Stimulated activated CD4-positive, alpha-beta T cell treated with anti-CD3 and anti-CD28 coated beads, TNF-alpha, amount 100 ng/mL, for 24 hours (primary cell): ENCODE results near the gene MXRA8.
A peak's percentile ranks its signal among the peaks of the same experiment; 100 is the strongest.
"Not testable (repeated sequence)": the region's sequence is repeated elsewhere in the genome, so short reads cannot be mapped to it uniquely, and the experiment has no call there.

Source experiments
- DNase-seq, 3 experiments: peaks; one replicate each; pipeline ENCODE4 v3.0.0-alpha.2; 2020; ENCODE audit warnings: low read depth in 3 of 3

Gene MXRA8

GRCh38 chr1:1391225-1391624, 32.9 kb upstream of the MXRA8 start:
- no peak for DNase-seq

DNA sequence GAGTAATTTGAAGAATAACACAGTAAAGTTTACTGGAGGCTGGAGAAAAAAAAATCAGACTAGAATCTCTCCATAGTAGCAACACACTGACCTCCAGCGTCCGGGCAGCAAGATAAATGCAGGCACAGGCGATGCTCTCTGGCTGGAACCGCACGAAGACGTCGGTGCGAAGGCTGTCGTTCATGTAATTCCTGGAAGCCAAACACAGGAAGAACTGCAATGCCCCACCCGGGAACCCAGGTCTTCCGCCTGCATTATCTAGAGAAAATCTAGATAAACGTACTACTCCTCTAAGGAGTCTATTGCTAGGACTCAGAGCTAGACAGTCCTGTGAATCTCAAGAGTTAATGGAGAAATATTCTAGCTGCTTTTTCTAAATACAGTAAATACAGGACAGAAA, 32.3 kb upstream of the MXRA8 start:
- DNase-seq, result no peak

DNA sequence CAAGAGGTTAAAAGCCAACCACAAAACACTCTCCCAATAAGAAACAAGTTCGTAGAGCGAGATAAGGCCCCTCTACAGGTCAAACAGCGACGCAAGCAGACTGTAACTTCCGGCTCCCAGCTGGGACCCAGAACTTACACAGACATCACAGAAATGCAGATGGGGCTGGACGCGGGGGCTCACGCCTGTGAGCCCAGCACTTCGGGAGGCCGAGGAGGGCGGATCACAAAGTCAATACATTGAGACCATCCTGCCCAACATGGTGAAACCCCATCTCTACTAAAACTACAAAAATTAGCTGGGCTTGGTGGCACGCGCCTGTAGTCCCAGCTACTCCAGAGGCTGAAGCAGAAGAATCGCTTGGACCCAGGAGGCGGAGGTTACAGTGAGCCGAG, 29.7 kb upstream of the MXRA8 start:
- no peak for DNase-seq

DNA sequence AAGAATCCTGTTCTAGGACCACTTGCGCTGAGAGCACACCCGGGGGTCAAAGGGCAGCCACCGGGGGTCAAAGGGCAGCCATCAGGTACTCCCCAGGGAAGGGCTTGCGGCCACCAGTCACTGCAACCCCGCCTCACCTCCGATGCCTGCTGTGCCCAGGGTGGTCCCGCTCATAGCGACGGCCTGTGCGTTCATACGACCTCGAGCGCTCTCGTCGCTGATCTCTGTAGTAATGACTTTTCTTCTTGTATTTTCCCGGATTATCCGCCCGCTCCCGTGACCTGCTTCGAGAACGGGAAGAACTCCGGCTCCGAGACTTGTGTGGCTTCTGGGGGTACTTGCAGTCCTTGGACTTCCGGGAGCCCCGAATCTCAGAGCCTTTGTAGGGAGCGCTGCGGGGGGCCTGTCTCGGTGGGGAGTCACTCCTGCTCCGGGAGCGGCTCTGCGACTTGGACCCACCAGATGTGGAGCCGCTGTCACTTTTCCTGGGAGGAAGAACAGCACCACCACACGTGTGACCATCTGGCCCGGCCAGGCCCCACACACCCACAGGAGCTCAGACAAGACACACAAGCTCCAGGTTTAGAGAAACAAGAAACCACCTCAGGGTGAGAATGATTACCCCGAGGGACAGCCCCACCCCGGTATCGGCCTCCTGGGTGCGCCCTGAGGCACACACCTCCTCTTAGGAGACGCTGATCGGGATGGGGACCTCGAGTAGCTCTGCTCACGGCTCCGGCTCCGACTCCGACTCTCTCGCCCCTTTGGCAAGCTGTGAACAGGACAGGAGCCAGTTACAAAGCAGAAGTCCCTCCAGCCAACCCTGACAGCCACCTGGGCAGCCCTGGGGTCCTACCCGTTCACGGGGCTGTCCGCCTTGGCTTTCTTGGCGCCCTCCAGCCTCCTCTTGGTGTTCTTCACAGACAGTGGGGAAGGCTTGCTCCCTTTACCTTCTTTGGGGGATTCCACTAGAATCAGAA, 29.0 kb upstream of the MXRA8 start:
- DNase-seq, result no peak

- DNase-seq, result no peak
Observed at GRCh38 chr1:1385931-1386330, 27.6 kb upstream of the MXRA8 start.

DNA sequence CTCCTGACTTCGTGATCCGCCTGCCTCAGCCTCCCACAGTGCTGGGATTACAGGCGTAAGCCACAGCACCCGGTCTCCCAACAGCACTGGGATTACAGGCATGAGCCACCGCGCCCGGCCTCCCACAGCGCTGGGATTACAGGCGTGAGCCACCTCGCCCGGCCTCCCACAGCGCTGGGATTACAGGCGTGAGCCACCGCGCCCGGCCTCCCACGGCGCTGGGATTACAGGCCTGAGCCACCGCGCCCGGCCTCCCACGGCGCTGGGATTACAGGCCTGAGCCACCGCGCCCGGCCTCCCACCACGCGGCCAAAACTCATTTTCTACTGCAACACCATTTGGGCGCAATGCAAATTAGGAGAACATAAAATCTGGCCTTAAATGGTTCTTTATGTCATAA, 27.0 kb upstream of the MXRA8 start:
- not testable (repeated sequence) for DNase-seq

DNA sequence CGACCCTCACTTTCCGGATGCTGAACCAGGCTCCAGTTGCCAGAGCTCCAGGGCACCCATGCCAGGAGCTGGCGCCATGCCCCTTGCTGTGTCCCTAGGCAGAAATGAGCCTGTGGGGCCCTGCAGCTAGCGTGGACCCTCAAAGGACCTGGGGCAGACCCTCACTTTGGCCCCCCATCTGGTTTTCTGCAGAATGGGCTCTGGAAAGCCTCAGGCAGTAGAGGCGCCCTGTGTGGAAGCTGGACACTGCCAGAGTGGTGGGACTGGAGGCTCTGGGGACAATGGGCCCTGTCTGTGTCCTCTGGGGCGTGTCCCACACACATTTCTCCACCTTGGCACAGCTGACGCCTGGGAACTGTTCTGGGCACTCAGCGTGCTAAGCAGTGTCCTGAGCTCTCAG, 22.9 kb upstream of the MXRA8 start:
- no peak for DNase-seq

DNA sequence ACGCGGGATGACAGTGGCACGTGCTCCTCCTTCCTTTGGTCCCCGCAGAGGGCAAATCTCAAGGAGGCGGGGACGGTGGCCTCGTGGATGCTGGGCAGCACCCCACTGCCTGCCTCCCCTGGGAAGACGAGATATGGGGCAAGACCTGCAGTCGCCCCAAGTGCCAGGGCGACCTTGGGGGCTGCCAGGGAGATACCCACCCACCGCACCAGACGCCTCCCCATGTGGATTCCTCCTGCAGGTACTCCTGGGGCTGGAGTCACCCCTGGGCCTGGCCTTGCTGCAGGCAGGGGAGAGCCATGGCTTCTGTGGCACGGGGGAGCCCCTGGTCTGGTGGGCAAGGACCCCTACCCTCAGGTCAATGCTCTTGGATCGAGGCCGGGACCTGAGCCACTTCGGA, 22.5 kb upstream of the MXRA8 start:
- DNase-seq, result no peak

DNA sequence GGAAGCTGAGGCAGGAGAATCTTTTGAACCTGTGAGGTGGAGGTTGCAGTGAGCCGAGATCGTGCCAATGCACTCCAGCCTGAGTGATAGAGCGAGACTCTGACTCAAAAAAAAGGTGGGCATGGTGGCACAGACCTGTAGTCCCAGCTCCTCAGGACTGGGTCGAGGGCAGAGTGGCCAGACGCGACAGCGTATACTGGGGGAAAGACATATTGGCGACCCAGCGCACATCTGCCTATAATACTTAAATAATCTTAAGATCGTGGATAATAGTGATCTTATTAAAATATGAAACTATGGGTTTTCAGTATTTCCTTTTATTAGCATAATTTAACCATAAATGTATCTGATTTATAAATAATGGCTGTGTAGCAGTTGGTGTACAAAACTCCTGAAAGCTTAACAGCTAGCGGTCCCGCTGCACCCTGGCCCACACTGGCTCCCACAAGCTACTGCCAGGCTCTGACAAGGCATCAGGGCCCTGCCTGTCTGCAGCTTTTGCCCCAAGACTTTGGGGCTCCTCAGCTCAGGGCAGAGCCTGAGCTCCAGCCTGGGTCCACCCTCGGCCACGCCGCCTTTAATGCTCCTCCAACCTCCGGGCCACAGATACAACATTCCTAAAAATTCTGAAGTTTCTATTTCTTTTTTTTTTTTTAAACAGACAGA, 19.3 kb upstream of the MXRA8 start:
- no peak for DNase-seq

DNA sequence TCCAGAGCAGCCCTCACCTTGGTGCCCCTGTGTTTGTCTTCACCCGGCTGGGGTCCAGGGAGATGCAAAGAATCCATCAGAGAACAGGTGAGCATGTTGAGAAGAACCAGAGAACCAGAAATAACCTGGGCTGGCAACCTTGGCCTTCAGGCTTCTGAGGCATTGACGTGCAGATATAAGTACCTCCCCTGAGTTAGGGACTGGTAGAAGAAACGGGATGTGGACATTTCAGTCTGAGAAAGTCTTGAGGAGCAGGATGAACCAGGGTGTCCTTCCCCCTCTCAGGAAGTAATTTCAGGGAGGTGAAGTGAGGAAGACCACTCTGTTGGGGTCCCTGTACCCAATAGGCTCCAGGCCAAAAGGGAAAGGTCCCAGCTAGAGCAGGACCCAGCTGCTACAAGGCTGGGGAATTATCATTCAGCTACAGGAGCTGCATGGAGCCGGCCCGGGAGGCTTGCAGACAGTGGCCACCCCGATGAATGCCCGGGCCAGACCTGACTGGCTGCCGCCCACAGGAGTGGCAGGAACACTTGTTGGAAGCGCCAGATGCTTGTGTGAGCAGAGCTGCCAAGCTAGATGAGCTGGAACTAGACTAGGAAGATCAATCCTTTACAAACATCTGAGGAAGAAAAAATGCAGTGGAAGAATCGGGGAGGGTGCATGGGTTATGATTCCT, 18.3 kb upstream of the MXRA8 start:
- no peak for DNase-seq

GRCh38 chr1:1374929-1375662, 16.7 kb upstream of the MXRA8 start, which contains the start of gene AURKAIP1:
TSS of gene AURKAIP1 (minus strand) at chr1:1375207. CDS start at chr1:1374756, 451 bp downstream.
- peak; percentile 91 to 95 (median 93) for DNase-seq

- no peak for DNase-seq
Observed at GRCh38 chr1:1374589-1374928, 16.2 kb upstream of the MXRA8 start.

- no peak for DNase-seq
Observed at GRCh38 chr1:1373815-1374588, 15.6 kb upstream of the MXRA8 start.

DNA sequence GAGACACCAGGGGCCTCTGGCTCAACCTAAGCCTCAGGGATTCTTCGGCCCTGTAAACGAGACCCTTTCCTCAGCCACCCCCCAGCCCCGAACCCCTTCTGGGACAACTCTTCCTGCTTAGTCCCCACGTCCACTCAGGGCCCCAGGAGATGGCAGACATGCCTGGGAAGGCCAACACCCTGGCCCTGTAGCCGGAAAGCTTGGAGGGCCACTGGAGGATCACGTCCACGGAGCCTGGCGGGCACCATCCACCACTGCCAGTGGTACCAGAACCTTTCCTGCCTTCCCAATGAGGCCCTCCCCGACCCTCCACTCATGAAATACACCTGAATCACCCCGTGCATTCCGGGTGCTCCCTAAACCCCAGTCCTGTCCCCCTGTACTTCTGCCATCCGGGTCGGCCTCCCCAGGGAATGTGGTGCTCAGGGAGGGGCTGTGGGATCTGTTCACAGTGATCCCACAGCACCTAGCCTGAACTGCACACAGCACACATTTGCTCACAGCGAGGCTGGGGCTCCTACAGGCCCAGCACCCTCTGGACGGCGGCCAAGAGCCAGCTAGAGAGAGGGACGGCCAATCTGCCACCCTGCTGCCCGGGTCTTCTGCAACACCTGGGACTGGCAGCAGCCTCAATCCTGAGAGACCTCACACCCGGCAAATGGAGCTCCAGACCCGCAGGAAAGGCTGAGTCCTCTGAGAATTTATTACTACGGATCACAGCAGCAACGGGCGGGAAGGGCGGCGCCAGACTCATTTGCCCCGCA, 14.9 kb upstream of the MXRA8 start:
- no peak for DNase-seq

DNA sequence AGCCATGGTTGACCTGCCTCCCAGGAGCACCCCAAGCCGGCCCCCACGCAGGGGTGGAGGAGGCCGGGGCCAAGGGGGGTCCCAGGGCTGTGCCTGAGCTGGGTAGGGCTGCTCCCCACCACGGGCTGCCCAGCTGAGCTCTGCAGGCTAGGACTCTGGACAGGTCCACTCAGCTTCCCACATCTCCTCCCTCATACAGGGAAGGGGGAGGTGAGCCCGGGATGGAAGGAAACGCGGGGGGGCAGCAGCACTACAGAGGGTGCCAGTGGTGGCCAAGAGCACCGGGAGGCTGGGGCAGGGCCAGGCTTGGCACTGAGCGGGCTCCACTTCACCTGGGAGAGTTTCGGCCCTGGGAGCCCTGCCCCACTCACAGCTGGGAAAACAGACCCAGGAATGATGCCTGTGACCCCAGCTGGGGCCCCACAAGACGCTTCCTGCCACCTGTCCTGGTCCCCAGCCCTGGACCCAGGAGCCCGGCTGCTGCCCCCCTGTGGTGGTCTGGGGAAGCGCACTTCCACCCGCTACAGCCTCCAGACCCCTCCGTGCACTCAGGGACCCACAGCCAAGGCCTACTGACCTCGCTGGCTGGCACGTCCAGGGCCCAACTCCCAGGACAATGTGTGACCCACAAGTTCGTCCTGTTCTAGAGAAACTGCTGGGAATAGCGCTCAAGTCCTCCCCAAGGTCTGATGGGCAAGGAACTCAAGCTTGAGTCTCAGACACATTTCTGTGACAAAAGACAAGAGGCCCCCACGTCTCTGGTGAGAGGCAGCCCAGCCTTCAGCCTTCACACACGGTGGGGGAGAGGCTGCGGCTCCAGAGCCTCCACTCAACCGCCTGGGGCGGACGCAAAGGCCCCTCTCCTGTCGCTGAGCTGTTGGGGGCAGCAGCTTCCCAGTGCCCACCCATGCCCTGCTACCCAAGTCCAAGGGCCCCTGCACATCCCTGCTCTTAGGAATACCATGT, 13.7 kb upstream of the MXRA8 start:
- peak; percentile 60 to 78 (median 61) for DNase-seq

- DNase-seq, result peak in 1 of 3 experiments; percentile 24
Observed at GRCh38 chr1:1371364-1371745, 13.0 kb upstream of the MXRA8 start.

- DNase-seq, result no peak
Observed at GRCh38 chr1:1370771-1371300, 12.5 kb upstream of the MXRA8 start.

- not testable (repeated sequence) for DNase-seq
Observed at GRCh38 chr1:1370094-1370493, 11.7 kb upstream of the MXRA8 start.

DNA sequence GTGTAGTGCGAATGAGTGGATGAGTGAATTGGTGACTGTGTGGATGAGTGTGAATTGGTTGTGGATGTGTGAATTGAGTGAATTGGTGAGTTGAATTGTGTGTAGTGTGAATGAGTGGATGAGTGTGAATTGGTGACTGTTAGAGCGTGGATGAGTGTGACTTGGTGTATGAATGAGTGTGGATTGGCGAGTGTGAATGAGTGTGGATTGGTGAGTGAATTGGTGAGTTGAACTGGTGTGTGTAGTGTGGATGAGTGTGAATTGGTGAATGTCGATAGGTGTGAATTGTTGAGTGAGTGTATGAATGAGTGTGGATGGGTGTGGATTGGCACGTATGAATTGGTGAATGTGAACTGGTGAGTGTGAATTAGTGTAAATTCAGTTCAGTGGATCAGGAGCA, 9.0 kb upstream of the MXRA8 start:
- no peak for DNase-seq
